GM23338 (cell line): ENCODE measurements around the gene HDAC11. TPM values are rescaled to one million over a fixed set of nuclear protein-coding genes. Genes with fewer than 3 reads are reported as not detected.

Source experiments
- CTCF ChIP-seq, 2 experiments: fragments of 200-600 bp in 1 of 2; sonication (generic) in 1 of 2; conservative IDR thresholded peaks; 2 replicates each; pipeline versions ENCODE4 v1.5.1 to v1.6.1; 2016 to 2017; ENCODE audit warnings: antibody characterized with exemption in 2 of 2, low read depth in 2 of 2, mild to moderate bottlenecking in 2 of 2, moderate library complexity in 1 of 2
- ETS1 ChIP-seq: IDR thresholded peaks from 2 replicates; pipeline ENCODE4 v1.6.1; 2016; ENCODE audit warnings: antibody characterized with exemption
- EZH2 ChIP-seq: fragments of 200-600 bp; sonication (generic); IDR thresholded peaks from one replicate; pipeline ENCODE4 v1.8.0; 2017; ENCODE audit warnings: antibody characterized with exemption, mild to moderate bottlenecking, low read depth; ENCODE audit not compliant: unreplicated experiment
- REST ChIP-seq: IDR thresholded peaks from one replicate; pipeline ENCODE4 v1.6.1; 2018; ENCODE audit warnings: antibody characterized with exemption; ENCODE audit not compliant: unreplicated experiment
- ZNF114 ChIP-seq: fragments of 250-450 bp; sonication (Bioruptor Pico); IDR thresholded peaks from 2 replicates; pipeline ENCODE4 v1.5.0; 2020; ENCODE audit warnings: mild to moderate bottlenecking, moderate library complexity
- ZNF462 ChIP-seq: fragments of 250-450 bp; sonication (Bioruptor Pico); IDR thresholded peaks from 2 replicates; pipeline ENCODE4 v1.5.0; 2020; ENCODE audit warnings: mild to moderate bottlenecking, moderate library complexity
- polyA plus RNA-seq: library from polyadenylated mRNA; unstranded; fragments of >200 nt; fragmentation: Nextera tagmentation; extraction: Ambion mirVana; gene quantifications from 2 replicates; pipeline ENCODE4 v1.2.1, GENCODE V29; 2016
- total RNA-seq: library from RNA; depleted of rRNA; stranded (reverse); fragments of >200 nt; shearing (Covaris generic); gene quantifications from 2 replicates; pipeline ENCODE4 v1.2.3, GENCODE V29; 2014

The HDAC11 gene
- total and polyA plus RNA-seq, 2 experiments from 2014 or later, result 5.4 to 15.8 TPM

- TF ChIP-seq ZNF462 (CRISPR knock-in tag) (no peak), ETS1 (no peak), EZH2 (no peak), CTCF (conservative IDR thresholded peaks at IDR 0.05; ENCODE audit: low read depth in 2 of 2) (no peak), REST (no peak), ZNF114 (CRISPR knock-in tag) (no peak)
Observed at GRCh38 chr3:13455644-13456043, 24.5 kb upstream of the HDAC11 start (continued).
